Measurements from ENCODE around the gene GPC6.

The GPC6 gene

DNA sequence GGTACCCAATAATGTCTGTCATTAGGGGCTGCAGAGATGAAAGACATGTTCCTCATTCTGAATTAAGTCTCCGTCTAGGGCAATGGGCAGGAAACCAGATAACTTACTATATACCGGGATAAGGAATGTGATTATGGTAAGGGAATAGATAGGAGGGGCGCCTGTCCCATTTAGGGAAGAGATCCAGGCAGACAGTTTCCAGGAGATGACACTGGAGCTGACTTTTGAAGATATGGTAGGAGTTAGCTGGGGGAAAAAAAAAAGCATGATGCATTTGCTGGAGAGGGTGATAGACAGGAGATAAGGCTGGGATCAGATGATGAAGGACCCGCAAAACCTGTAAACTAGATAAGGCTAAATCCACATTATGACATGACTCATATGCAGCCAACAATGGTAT lies 912.2 kb downstream of the GPC6 start:
- Histone ChIP-seq H3K9ac (ENCODE audit: low read length) (no peak overlapping the region), H4K20me1 (ENCODE audit: insufficient read depth, low read length) (no peaks in the 10 kb centered on the region)
- no peak for TF ChIP-seq EZH2phosphoT487 (IDR thresholded peaks at IDR 0.05; ENCODE audit: low read depth)
- TF ChIP-seq, protein P1, sequence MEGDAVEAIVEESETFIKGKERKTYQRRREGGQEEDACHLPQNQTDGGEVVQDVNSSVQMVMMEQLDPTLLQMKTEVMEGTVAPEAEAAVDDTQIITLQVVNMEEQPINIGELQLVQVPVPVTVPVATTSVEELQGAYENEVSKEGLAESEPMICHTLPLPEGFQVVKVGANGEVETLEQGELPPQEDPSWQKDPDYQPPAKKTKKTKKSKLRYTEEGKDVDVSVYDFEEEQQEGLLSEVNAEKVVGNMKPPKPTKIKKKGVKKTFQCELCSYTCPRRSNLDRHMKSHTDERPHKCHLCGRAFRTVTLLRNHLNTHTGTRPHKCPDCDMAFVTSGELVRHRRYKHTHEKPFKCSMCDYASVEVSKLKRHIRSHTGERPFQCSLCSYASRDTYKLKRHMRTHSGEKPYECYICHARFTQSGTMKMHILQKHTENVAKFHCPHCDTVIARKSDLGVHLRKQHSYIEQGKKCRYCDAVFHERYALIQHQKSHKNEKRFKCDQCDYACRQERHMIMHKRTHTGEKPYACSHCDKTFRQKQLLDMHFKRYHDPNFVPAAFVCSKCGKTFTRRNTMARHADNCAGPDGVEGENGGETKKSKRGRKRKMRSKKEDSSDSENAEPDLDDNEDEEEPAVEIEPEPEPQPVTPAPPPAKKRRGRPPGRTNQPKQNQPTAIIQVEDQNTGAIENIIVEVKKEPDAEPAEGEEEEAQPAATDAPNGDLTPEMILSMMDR (IDR thresholded peaks at IDR 0.05; ENCODE audit: low read depth, low read length): no peak

DNA sequence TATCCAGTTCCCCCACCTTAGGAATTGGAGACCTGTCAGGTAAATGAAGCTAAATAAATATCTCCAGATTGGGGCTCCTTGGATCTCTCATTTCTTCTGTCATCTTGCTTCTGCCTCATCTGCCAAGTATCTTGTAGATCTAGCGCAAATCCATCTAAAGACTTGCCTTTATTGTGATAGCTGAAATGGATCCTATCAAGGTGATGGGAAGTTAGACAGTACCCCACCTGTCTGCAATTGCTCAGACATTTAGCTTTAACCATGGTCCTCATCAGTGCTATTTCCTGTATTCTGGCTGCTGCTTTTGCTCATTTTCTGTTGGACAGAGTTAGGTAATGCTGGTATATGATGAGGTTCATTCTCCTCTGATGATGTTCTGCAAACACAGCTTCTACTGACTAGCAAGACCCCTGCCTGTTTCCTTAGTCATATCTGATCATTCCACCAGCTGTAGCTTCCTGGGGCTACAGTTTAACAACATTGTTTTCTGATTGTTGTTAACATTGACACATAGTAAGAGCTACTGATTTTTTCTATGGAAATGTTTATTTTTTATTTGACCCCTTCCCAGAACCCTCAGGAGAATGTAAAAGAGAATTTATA lies 912.9 kb downstream of the GPC6 start:
- H4K20me1 ChIP-seq (ENCODE audit: insufficient read depth, low read length): no peaks in the 10 kb centered on the region
- H3K9ac ChIP-seq (ENCODE audit: low read length): no peak overlapping the region
- H3K4me2 ChIP-seq (ENCODE audit: low read length): no peak overlapping the region
- H3K27ac ChIP-seq (ENCODE audit: low read length): no peak overlapping the region
- no peaks in the 10 kb centered on the region for H3K27me3 ChIP-seq (ENCODE audit: low read depth, low read length)
- H2AFZ ChIP-seq (ENCODE audit: low read depth, low read length): no peak overlapping the region
- H3K36me3 ChIP-seq (replicated peaks; ENCODE audit: low read depth, low read length): no peaks in the 10 kb centered on the region
- H3K4me1 ChIP-seq (ENCODE audit: low read length): no peaks in the 10 kb centered on the region
- no peaks in the 10 kb centered on the region for H3K79me2 ChIP-seq (ENCODE audit: low read length)
- no peak overlapping the region for H3K4me3 ChIP-seq (ENCODE audit: low read length)
- H3K9me3 ChIP-seq (ENCODE audit: insufficient read depth, low read length): no peaks in the 10 kb centered on the region
- no peak for TF ChIP-seq EZH2phosphoT487 (IDR thresholded peaks at IDR 0.05; ENCODE audit: low read depth)
- TF ChIP-seq, protein P1 (IDR thresholded peaks at IDR 0.05; ENCODE audit: low read depth, low read length): no peak

More for the DNA sequence above, 912.2 kb downstream of the GPC6 start:
- Histone ChIP-seq H3K9me3 (ENCODE audit: insufficient read depth, low read length) (no peaks in the 10 kb centered on the region), H3K36me3 (replicated peaks; ENCODE audit: low read depth, low read length) (no peaks in the 10 kb centered on the region), H2AFZ (ENCODE audit: low read depth, low read length) (no peak overlapping the region), H3K79me2 (ENCODE audit: low read length) (no peaks in the 10 kb centered on the region), H3K27me3 (ENCODE audit: low read depth, low read length) (no peaks in the 10 kb centered on the region), H3K27ac (ENCODE audit: low read length) (no peak overlapping the region), H3K4me3 (ENCODE audit: low read length) (no peak overlapping the region), H3K4me2 (ENCODE audit: low read length) (no peak overlapping the region), H3K4me1 (ENCODE audit: low read length) (no peaks in the 10 kb centered on the region)

DNA sequence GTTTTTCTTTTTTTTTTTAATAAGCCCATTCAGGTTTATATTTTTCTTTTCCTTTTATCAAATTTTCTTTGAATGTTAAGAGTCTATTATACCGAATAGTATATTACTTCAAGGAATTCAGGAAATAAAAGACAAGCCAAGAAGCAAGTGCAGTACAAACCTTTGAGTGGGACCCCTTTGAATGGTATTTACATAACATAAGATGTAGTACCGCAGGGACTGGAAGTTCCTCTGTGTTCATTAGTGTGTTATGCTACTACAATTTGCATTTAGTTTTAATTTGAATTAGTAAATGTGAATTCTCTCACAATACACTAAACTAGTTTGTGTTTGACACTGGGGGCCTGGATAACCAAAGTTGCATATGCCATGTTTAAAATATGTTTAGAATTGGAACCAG lies 913.4 kb downstream of the GPC6 start:
- Histone ChIP-seq H3K9ac (ENCODE audit: low read length) (no peak overlapping the region), H2AFZ (ENCODE audit: low read depth, low read length) (no peak overlapping the region), H3K9me3 (ENCODE audit: insufficient read depth, low read length) (no peaks in the 10 kb centered on the region), H3K4me1 (ENCODE audit: low read length) (no peaks in the 10 kb centered on the region), H4K20me1 (ENCODE audit: insufficient read depth, low read length) (no peaks in the 10 kb centered on the region), H3K4me3 (ENCODE audit: low read length) (no peak overlapping the region), H3K79me2 (ENCODE audit: low read length) (no peaks in the 10 kb centered on the region), H3K27me3 (ENCODE audit: low read depth, low read length) (no peaks in the 10 kb centered on the region), H3K36me3 (replicated peaks; ENCODE audit: low read depth, low read length) (no peaks in the 10 kb centered on the region), H3K4me2 (ENCODE audit: low read length) (no peak overlapping the region), H3K27ac (ENCODE audit: low read length) (no peak overlapping the region)
- TF ChIP-seq, protein P1 (IDR thresholded peaks at IDR 0.05; ENCODE audit: low read depth, low read length): no peak
- TF ChIP-seq EZH2phosphoT487 (IDR thresholded peaks at IDR 0.05; ENCODE audit: low read depth): no peak

DNA sequence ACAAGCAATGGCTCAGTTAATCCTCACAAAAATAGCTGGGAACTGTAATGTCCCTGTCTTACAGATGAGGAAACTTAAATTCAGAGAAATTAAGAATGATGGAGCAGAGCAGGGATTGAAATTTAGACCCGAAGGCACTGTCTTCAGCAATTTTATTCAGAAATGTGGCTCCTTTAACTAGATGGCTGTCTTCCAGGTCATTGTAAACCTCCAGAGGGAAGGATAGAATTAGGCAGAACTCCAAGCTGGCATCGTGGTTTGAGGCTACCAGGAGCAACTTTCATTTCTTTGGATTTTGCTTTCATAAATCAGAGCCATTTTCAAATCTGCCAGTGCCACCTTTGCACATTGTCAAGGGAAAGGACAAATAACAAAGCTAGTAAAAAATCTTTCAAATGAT lies 913.9 kb downstream of the GPC6 start:
- TF ChIP-seq EZH2phosphoT487 (IDR thresholded peaks at IDR 0.05; ENCODE audit: low read depth): no peak
- TF ChIP-seq, protein P1 (IDR thresholded peaks at IDR 0.05; ENCODE audit: low read depth, low read length): no peak
- H3K9me3 ChIP-seq (ENCODE audit: insufficient read depth, low read length): no peaks in the 10 kb centered on the region
- H3K9ac ChIP-seq (ENCODE audit: low read length): no peak overlapping the region
- no peak overlapping the region for H3K27ac ChIP-seq (ENCODE audit: low read length)
- no peak overlapping the region for H3K4me3 ChIP-seq (ENCODE audit: low read length)
- H3K4me1 ChIP-seq (ENCODE audit: low read length): no peaks in the 10 kb centered on the region
- no peaks in the 10 kb centered on the region for H3K36me3 ChIP-seq (replicated peaks; ENCODE audit: low read depth, low read length)
- H3K27me3 ChIP-seq (ENCODE audit: low read depth, low read length): no peaks in the 10 kb centered on the region
- no peak overlapping the region for H2AFZ ChIP-seq (ENCODE audit: low read depth, low read length)
- no peaks in the 10 kb centered on the region for H4K20me1 ChIP-seq (ENCODE audit: insufficient read depth, low read length)
- H3K79me2 ChIP-seq (ENCODE audit: low read length): no peaks in the 10 kb centered on the region
- H3K4me2 ChIP-seq (ENCODE audit: low read length): no peak overlapping the region
